Esophagus mucosa (tissue), 1 donor: ENCODE data around the gene ANKS6. TPM values are rescaled to one million over a fixed set of nuclear protein-coding genes. Genes with fewer than 3 reads are reported as not detected.

Experiments
- ATAC-seq: fragments of 200-7000 bp; cut with Tn5 transposase; one replicate; pipeline ENCODE4 v1.9.1; 2020
- total RNA-seq: library from RNA; stranded (reverse); gene quantifications from one replicate; pipeline ENCODE4 v1.2.4, GENCODE V29; 2023
- donor health status: DM: yes; HTN: yes; CAD: no.

The ANKS6 gene
- total RNA-seq, 1 donor from 2014 or later, result 13.8 TPM

GRCh38 chr9:98790842-98791607 is 5.3 kb downstream of the ANKS6 start:
- peak; percentile 91 for ATAC-seq

- no peak for ATAC-seq
Observed at GRCh38 chr9:98790134-98790841, 6.1 kb downstream of the ANKS6 start.

GRCh38 chr9:98789483-98790133 is 6.7 kb downstream of the ANKS6 start:
- ATAC-seq, result no peak

GRCh38 chr9:98787766-98788335 is 8.5 kb downstream of the ANKS6 start:
- no peak for ATAC-seq

- ATAC-seq, result peak; percentile 27
Observed at GRCh38 chr9:98786750-98787510, 9.4 kb downstream of the ANKS6 start.

GRCh38 chr9:98784831-98785806 is 11.2 kb downstream of the ANKS6 start:
- no peak for ATAC-seq

DNA sequence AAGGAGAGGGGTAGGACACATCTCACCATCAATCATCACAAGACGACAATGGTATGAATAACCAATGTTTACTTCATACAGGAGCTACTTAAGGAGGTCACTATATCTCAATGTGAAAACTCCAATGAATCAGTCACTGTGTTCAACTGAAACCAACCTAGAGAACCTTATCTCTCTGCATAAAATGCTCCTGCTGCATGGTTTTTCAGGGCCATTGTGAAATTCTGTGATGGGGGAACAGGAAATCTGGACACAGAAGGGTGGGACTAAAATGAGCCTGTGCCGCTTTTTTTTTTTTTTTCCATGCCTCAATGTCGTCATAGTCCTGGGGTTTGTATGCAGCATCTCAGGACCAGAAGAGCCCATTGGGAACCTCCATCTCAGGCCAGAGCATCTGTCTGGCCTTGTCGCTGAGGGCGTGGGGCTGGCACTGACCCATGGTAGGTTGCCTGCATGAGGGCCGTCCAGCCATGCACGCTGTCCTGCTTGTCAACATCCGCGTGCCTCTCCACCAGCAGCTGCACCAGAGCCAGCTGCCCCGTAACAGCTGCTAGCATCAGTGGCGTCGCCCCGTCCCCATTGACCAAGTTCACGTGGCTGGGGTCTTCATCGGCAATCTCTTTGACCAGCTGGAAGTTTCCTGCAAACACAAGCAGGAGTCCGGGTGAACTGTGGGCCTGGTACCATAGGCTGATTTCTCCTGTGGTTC is 12.7 kb downstream of the ANKS6 start:
- no peak for ATAC-seq

DNA sequence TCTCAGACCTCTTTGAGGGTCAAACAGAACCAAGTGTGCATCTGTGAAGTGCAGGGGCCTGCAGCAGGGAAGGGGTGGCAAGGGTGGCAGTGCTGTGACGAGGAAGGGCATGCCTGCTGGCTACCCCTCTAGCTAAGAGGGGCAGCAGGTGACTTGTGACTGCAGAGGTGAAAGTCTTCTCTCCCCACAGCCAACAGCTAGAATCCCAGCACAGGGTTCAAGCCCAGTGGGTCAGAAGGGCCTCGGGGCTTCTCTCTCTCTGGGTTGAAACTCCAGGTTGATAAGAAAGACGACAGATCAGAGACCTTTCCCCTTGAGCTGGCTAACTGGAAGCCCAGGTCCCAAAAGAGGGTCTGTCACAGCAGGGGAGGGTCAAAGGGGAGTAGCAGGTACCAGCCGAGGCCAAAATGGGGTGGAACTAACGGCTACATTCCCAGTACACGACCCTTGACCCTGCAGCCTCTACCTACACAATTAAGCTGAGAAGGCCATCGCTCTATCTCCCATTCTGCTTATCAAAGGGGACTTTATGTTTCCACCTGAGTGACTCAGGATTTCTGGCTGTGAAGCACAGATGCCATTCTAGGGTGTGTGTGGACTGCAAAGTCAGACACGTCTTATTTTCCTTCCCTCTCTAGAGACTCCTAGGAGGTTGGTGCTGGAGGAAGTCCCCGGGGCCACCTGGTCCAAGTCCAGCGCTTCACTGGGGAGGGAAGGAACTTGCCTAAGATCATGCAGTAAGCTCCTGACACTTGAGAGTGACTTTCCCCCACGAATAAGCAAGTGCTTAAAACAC is 14.6 kb downstream of the ANKS6 start:
- peak; percentile 97 for ATAC-seq

DNA sequence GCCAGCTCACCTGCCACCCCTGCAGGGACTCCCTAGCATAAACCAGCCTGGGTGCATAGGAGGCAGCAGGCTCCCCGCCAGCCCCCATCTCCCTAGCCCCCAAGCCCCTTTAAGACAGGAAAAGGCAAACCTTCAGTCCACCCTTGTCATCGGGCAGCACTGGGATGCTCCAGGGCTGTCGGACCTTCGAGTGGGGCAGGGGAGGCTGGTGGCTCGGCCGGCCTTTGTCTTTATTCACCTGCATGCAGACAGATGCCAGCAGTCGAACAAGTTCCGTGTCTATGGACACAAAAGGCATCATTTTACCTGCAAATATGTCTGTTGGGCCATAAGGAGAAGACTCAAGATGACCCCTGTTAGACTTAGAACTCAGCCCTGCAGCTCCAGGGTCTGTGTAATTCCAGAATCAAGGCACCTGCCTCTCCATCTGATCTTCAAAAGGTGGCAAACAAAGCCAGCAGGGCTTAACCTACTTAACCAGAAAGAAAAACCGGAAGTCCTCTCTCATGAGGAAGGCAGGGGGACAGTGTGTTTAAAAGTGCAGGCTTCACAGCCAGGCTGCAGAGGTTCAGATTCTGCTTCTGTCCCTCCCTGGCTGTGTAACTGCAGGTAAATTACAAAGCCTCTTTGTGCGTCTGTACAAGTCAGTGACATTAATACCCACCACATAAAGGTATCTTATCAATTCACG is 16.2 kb downstream of the ANKS6 start:
- no peak for ATAC-seq

DNA sequence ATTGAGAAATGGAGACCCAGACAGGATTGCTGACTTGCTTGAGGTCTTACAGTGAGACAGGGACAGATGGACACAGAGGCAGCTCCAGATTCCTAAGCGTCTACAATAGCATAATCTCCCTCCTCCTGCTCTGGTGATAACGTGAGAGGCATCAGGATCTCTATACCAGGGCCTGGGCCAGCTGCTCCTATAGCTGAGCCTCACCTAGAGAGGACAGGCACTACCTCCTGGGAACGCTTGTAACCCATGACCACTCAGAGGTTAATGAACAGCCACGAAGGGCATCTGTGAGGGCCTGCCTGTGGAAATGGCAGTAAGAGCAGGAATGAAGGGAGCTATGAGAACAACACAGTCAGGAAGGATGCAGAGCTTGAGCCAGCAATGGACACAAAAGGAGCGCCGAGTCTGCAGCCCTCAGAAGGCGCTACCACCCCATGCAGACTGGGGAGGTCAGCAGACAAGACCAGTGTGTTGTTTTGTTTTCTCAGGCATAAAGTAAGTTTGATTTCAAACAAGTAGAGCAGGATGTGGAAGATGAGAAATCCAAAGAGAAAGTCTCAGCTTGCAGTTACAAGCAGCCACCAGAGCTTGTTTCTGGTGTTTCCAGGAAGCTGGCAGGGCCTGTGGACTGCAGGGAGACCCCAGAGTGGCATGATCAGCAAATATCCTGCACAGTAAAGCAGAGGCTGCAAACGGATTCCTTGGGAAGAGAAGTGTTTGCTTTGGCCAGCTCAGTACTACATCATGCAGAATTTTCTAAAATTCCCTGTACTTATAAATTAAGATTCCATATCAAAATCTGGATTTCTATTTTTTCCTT is 17.4 kb downstream of the ANKS6 start:
- no peak for ATAC-seq

GRCh38 chr9:98778251-98778650 is 18.1 kb downstream of the ANKS6 start:
- ATAC-seq, result no peak

- no peak for ATAC-seq
Observed at GRCh38 chr9:98777618-98778017, 18.7 kb downstream of the ANKS6 start.

GRCh38 chr9:98775831-98776441 is 20.4 kb downstream of the ANKS6 start:
- peak; percentile 42 for ATAC-seq

GRCh38 chr9:98774746-98775145 is 21.6 kb downstream of the ANKS6 start:
- peak; percentile 49 for ATAC-seq

- ATAC-seq, result no peak
Observed at GRCh38 chr9:98773721-98774120, 22.6 kb downstream of the ANKS6 start.

DNA sequence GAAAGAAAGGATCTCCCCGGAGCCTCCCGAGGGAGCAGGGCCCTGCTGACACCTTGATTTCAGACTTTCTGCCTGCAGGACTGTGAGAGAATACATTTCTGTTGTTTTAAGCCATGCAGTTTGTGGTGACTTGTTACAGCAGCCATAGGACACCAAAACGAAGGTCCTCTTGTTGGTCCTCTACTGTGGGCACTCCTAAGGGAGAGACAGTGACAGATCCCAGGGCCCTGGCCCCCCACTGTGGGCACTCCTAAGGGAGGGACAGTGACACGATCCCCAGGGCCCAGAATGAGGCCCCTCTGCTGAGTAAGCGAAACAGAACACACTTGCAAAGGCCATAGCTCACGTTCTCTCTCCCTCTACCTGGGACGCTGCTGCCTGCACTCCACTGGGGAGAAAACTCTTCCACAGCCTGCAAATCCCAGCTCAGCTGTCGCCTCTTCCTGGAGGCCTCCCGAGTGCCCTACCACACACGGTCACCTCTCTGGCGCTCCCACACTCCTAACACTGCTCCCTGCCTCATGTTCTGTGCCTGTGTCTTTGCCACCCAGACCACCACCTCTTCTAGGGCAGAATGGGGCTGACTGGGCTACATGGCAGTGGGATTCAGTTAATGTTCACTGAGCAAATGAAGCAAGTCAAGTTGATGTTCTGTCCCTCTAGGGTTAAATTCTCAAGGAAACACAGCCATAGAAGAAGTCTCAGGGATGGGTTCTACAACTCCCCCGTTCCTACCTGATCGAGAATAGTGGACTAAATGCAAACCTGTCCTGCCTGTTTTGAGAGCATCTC is 23.8 kb downstream of the ANKS6 start:
- ATAC-seq, result no peak
